ENCODE data around the gene EPM2AIP1.

DNA sequence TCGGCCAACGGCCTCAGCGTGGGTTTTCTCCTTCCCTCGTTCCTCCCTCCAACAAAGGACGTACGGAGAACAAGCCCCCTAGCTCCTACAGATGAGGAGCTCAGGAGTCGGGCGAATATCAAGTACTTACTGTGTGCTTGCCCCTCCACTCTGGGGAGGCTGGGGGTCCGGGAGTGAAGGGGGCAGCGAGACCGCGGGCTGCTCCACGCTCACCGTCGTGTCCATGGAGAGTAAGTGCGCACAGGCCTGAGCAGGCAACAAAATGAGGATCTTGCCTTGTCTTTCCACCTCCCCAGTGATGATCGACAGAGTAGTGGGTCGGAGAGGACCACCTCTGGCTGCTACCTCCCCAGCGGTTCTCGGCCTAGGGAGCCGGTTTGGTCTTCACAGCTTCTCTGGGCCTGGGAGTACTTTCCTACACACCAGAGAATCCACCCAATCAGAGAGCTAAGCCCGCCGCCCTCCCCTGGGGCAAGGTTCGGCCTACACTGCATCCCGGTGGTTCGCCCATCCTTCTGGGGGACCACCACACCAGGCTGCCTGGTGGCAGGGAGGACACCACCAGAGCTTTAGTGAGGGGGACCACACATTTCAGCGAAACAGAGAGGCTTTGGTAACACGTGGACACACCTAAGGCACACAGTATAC is 47.5 kb downstream of the EPM2AIP1 start:
- TF ChIP-seq, protein P1, sequence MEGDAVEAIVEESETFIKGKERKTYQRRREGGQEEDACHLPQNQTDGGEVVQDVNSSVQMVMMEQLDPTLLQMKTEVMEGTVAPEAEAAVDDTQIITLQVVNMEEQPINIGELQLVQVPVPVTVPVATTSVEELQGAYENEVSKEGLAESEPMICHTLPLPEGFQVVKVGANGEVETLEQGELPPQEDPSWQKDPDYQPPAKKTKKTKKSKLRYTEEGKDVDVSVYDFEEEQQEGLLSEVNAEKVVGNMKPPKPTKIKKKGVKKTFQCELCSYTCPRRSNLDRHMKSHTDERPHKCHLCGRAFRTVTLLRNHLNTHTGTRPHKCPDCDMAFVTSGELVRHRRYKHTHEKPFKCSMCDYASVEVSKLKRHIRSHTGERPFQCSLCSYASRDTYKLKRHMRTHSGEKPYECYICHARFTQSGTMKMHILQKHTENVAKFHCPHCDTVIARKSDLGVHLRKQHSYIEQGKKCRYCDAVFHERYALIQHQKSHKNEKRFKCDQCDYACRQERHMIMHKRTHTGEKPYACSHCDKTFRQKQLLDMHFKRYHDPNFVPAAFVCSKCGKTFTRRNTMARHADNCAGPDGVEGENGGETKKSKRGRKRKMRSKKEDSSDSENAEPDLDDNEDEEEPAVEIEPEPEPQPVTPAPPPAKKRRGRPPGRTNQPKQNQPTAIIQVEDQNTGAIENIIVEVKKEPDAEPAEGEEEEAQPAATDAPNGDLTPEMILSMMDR (conservative IDR thresholded peaks at IDR 0.05; ENCODE audit: low read length): no peak
- no peak for TF ChIP-seq EZH2phosphoT487 (IDR thresholded peaks at IDR 0.05; ENCODE audit: borderline replicate concordance)
